HepG2 (cell line): ENCODE measurements around the gene DLX5. TPM values are rescaled to one million over a fixed set of nuclear protein-coding genes. Genes with fewer than 3 reads are reported as not detected.

ENCODE experiments used
- ATAC-seq: fragments of 200-7000 bp; cut with Tn5 transposase; 3 replicates; pipeline ENCODE4 v1.9.1; 2020; ENCODE audit warnings: mild to moderate bottlenecking, moderate library complexity
- BruUV-seq: library from RNA; stranded (reverse); fragments of 400-500 nt; replicated peaks from 2 replicates; lab custom pipeline; 2021; lab: Mats Ljungman, UMichigan
- CTCF ChIA-PET: fragments of 300-600 bp; formaldehyde crosslinking; extraction: SDS; loops from one replicate; lab custom pipeline; 2021; ENCODE audit warnings: low total read pairs, inconsistent platforms, low intra/inter-chr PET ratio; lab: Yijun Ruan, JAX
- POLR2A ChIA-PET: fragments of 350-600 bp; sonication (Branson Sonifier 250); formaldehyde crosslinking; loops from one replicate; lab custom pipeline; 2020; ENCODE audit warnings: antibody characterized with exemption, inconsistent platforms; lab: Yijun Ruan, JAX
- DNase-seq: peaks from one replicate; pipeline ENCODE4 v3.0.0-alpha.2; 2015; ENCODE audit warnings: low spot score
- FAIRE-seq: peaks from 3 replicates; lab custom pipeline; 2011; peaks lifted over from hg19 to GRCh38; lab: Jason Lieb, UNC
- H2AFZ ChIP-seq: one replicate; pipeline ENCODE4 v1.6.1; 2011; ENCODE audit warnings: low read length, inconsistent platforms
- H3K27ac ChIP-seq: fragments of 300-600 bp; 3 replicates; pipeline ENCODE4 v1.8.0; 2011; ENCODE audit warnings: mixed run types, mild to moderate bottlenecking, mixed read lengths, low read length, inconsistent platforms; ENCODE audit not compliant: insufficient read depth; ENCODE audit errors: extremely low read length
- H3K27me3 ChIP-seq, 2 experiments: fragments of 200-600 bp in 1 of 2; 2 replicates in 1 of 2; 3 replicates in 1 of 2; pipeline versions ENCODE4 v1.6.0 to v1.8.0; 2011; ENCODE audit warnings: low read length in 2 of 2, mild to moderate bottlenecking in 2 of 2, moderate library complexity in 2 of 2, inconsistent platforms in 1 of 2; ENCODE audit not compliant: insufficient read depth in 2 of 2, control insufficient read depth in 1 of 2
- H3K36me3 ChIP-seq, 2 experiments: fragments of 200-600 bp in 1 of 2; replicated peaks in 1 of 2; 2 replicates in 1 of 2; 3 replicates in 1 of 2; pipeline versions ENCODE4 v1.5.1 to v1.8.0; 2011; ENCODE audit warnings: low read length in 2 of 2, inconsistent platforms in 1 of 2; ENCODE audit not compliant: insufficient read depth in 2 of 2, control insufficient read depth in 1 of 2
- H3K4me1 ChIP-seq: 2 replicates; pipeline ENCODE4 v1.5.1; 2012; ENCODE audit warnings: low read length, inconsistent platforms; ENCODE audit not compliant: insufficient read depth
- H3K4me2 ChIP-seq: 2 replicates; pipeline ENCODE4 v1.6.0; 2011; ENCODE audit warnings: low read depth, low read length, inconsistent platforms
- H3K4me3 ChIP-seq, 3 experiments: fragments of 200-600 bp in 1 of 3; sonication (generic), shearing (Covaris generic) in 1 of 3; replicated peaks in 1 of 3; 2 replicates each; pipeline ENCODE4 v1.5.1; 2011 to 2016; ENCODE audit warnings: low read length in 3 of 3, inconsistent platforms in 2 of 3, low read depth in 2 of 3, mild to moderate bottlenecking in 2 of 3, control low read depth in 1 of 3, mixed read lengths in 1 of 3; ENCODE audit not compliant: insufficient read depth in 1 of 3
- H3K79me2 ChIP-seq: one replicate; pipeline ENCODE4 v1.6.1; 2011; ENCODE audit warnings: low read length, inconsistent platforms; ENCODE audit not compliant: insufficient read depth
- H3K9ac ChIP-seq: 2 replicates; pipeline ENCODE4 v1.6.0; 2011; ENCODE audit warnings: mild to moderate bottlenecking, low read depth, low read length, inconsistent platforms; ENCODE audit not compliant: insufficient read depth
- H3K9me3 ChIP-seq: 2 replicates; pipeline ENCODE4 v1.5.1; 2012; ENCODE audit warnings: mild to moderate bottlenecking, low read length
- H4K20me1 ChIP-seq: 2 replicates; pipeline ENCODE4 v1.6.0; 2011; ENCODE audit warnings: inconsistent platforms, mild to moderate bottlenecking, low read length, moderate library complexity; ENCODE audit not compliant: insufficient read depth
- ATF7 ChIP-seq, 2 experiments: fragments of 450-650 bp in 1 of 2; sonication (generic) in 1 of 2; formaldehyde crosslinking in 1 of 2; IDR thresholded peaks; 2 replicates each; pipeline versions ENCODE4 v1.4.0 to v1.6.1; 2016 to 2020; ENCODE audit warnings: antibody characterized with exemption in 1 of 2, mild to moderate bottlenecking in 1 of 2, missing genetic modification reagents in 1 of 2
- CEBPG ChIP-seq: IDR thresholded peaks from 2 replicates; pipeline ENCODE4 v1.6.1; 2016
- EED ChIP-seq: sonication (generic); formaldehyde crosslinking; IDR thresholded peaks from 2 replicates; pipeline ENCODE4 v1.5.0; 2020; ENCODE audit warnings: mild to moderate bottlenecking, missing genetic modification reagents
- KDM1A ChIP-seq: IDR thresholded peaks from 2 replicates; pipeline ENCODE4 v1.6.1; 2016; ENCODE audit warnings: missing compliant biosample characterization
- SIX1 ChIP-seq: sonication (generic); formaldehyde crosslinking; IDR thresholded peaks from 2 replicates; pipeline ENCODE4 v1.4.0; 2020; ENCODE audit warnings: missing genetic modification reagents, borderline replicate concordance
- SRSF4 ChIP-seq: fragments of 200-400 bp; formaldehyde crosslinking; IDR thresholded peaks from one replicate; pipeline ENCODE4 v1.6.1; 2018; ENCODE audit warnings: mild to moderate bottlenecking, low read depth, low read length, moderate library complexity; ENCODE audit not compliant: poor library complexity, severe bottlenecking
- ZIK1 ChIP-seq: sonication (generic); formaldehyde crosslinking; IDR thresholded peaks from 2 replicates; pipeline ENCODE4 v1.5.0; 2020; ENCODE audit warnings: mild to moderate bottlenecking, low read depth, missing genetic modification reagents, borderline replicate concordance
- ZSCAN21 ChIP-seq: sonication (generic); formaldehyde crosslinking; IDR thresholded peaks from 2 replicates; pipeline ENCODE4 v1.8.0; 2022; ENCODE audit warnings: mild to moderate bottlenecking, missing genetic modification reagents, moderate library complexity, borderline replicate concordance
- WGBS: methylation state at CpG from one replicate; pipeline ENCODE4 v1.1.6; 2017; ENCODE audit warnings: low lambda C conversion rate; 5-methylcytosine and 5-hydroxymethylcytosine counted together
- in situ Hi-C: cut with HindIII; loops from 2 replicates; pipeline ENCODE4 v1.10.0; 2017; ENCODE audit warnings: low pct_unique_long_range_greater_than_20kb; ENCODE audit not compliant: extremely low pct_ligation_motif_present
- intact Hi-C: fragments of 100-400 bp; cut with micrococcal nuclease; formaldehyde crosslinking; loops from one replicate; pipeline ENCODE4 v1.10.0; 2022; ENCODE audit not compliant: unreplicated experiment
- polyA plus RNA-seq, 8 experiments: library from polyadenylated mRNA; depleted of rRNA in 3 of 8; stranded (reverse) in 7 of 8; unstranded in 1 of 8; fragments of >200 nt; fragmentation: Illumina TruSeq in 4 of 8; extraction: Trizol in 4 of 8; gene quantifications; 2 replicates each; pipeline versions ENCODE4 v1.2.1 to v1.2.3, GENCODE V29; 2011 to 2016; ENCODE audit warnings: low read depth in 4 of 8, missing spikeins in 1 of 8, mixed read lengths in 1 of 8; ENCODE audit not compliant: insufficient read depth in 1 of 8
- total RNA-seq, 5 experiments: library from RNA; depleted of rRNA; stranded (reverse); fragments of >200 nt; fragmentation: Illumina TruSeq; extraction: Trizol; gene quantifications; 2 replicates each; pipeline ENCODE4 v1.2.3, GENCODE V29; 2016; ENCODE audit warnings: low read depth in 1 of 5
- TF ChIP-seq, protein P1 (sequence below): sonication (generic); formaldehyde crosslinking; IDR thresholded peaks from 2 replicates; pipeline ENCODE4 v1.8.1; 2023; ENCODE audit warnings: mild to moderate bottlenecking, missing genetic modification reagents
- TF ChIP-seq, protein P2 (sequence below): sonication (generic); formaldehyde crosslinking; IDR thresholded peaks from 2 replicates; pipeline ENCODE4 v1.5.1; 2020; ENCODE audit warnings: mild to moderate bottlenecking, missing genetic modification reagents, moderate library complexity

The DLX5 gene
- total and polyA plus RNA-seq, 2 of the 13 experiments (the other 11 are each of a cell fraction or from before 2014, with no cell fraction given): not detected

DNA sequence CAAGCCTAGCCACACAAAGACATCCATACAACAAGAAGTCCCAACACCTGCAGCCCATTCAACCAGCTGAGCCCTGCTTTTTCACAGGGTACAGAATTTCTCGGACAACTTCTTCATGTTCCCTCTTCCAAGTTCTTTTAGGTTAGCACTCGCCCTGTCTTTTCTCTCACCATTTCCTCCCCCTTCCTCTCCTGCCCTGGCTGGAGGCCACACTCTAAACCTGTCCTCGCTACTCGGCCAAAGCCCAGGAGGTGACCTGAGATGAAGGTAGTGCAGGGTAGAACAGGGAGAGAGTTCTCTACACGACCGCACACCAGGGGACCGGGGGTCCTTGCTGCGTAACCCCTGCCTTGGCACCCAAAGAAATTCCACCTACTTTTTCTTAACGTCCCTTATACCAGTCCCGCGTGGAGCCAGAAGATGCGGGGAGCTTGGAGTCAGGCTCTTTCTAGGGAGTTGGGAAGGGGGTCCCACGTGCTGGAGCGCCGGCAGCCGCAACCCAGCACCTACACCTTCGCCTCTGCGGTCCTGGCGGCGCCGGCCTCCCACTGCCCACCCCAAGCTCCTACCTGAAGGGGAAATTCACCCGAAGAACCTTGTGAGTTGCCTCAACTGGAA is 35.3 kb downstream of the DLX5 start:
- H3K4me2 ChIP-seq: no peak overlapping the region
- CTCF ChIA-PET: no interaction called here
- 97% methylated on average over 19 of the region's 22 CpGs for WGBS

More for the DNA sequence above, 35.3 kb downstream of the DLX5 start:
- ATAC-seq (no peak), DNase-seq (no peak), FAIRE-seq (no peak)
- POLR2A ChIA-PET: interaction anchor here (3.2 kb wide), 1 partner anchor 16 kb away, joined by 14 read pairs; the partner anchor contains the start of gene DLX6
- Histone ChIP-seq H2AFZ (no peak overlapping the region), H3K4me3 (no peak overlapping the region), H3K4me1 (no peaks in the 10 kb centered on the region), H3K36me3 (no peaks in the 10 kb centered on the region), H3K79me2 (no peaks in the 10 kb centered on the region), H4K20me1 (no peaks in the 10 kb centered on the region), H3K9ac (no peak overlapping the region), H3K9me3 (no peaks in the 10 kb centered on the region), H3K27me3 (no peaks in the 10 kb centered on the region), H3K27ac (no peak overlapping the region)
- in situ Hi-C loops (no loop called here), intact Hi-C loops (no loop called here)
- TF ChIP-seq, protein P1, sequence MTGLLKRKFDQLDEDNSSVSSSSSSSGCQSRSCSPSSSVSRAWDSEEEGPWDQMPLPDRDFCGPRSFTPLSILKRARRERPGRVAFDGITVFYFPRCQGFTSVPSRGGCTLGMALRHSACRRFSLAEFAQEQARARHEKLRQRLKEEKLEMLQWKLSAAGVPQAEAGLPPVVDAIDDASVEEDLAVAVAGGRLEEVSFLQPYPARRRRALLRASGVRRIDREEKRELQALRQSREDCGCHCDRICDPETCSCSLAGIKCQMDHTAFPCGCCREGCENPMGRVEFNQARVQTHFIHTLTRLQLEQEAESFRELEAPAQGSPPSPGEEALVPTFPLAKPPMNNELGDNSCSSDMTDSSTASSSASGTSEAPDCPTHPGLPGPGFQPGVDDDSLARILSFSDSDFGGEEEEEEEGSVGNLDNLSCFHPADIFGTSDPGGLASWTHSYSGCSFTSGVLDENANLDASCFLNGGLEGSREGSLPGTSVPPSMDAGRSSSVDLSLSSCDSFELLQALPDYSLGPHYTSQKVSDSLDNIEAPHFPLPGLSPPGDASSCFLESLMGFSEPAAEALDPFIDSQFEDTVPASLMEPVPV: no peak
- TF ChIP-seq SRSF4 (no peak), SIX1 (no peak), CEBPG (CRISPR knock-in tag) (no peak), EED (no peak), KDM1A (no peak), ATF7 (IDR thresholded peaks at IDR 0.05) (no peak), ATF7 (CRISPR knock-in tag; IDR thresholded peaks at IDR 0.05) (no peak), ZSCAN21 (CRISPR knock-in tag) (no peak), ZIK1 (CRISPR knock-in tag) (no peak)
- TF ChIP-seq, protein P2, sequence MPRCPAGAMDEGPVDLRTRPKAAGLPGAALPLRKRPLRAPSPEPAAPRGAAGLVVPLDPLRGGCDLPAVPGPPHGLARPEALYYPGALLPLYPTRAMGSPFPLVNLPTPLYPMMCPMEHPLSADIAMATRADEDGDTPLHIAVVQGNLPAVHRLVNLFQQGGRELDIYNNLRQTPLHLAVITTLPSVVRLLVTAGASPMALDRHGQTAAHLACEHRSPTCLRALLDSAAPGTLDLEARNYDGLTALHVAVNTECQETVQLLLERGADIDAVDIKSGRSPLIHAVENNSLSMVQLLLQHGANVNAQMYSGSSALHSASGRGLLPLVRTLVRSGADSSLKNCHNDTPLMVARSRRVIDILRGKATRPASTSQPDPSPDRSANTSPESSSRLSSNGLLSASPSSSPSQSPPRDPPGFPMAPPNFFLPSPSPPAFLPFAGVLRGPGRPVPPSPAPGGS (CRISPR knock-in tag): no peak
- BruUV-seq: no TSS peak
